HG02970 (cell line): ENCODE measurements around the gene CASQ2.

ENCODE experiments used
- ATAC-seq: cut with Tn5 transposase; IDR thresholded peaks from one replicate; pipeline ENCODE4 v1.9.1; 2021; ENCODE audit warnings: mild to moderate bottlenecking, moderate library complexity, moderate number of reproducible peaks; ENCODE audit not compliant: unreplicated experiment, low FRiP score

Gene CASQ2

GRCh38 chr1:115740811-115741210 is 27.7 kb downstream of the CASQ2 start:
- ATAC-seq, result no peak

- no peak for ATAC-seq
These were observed 36.2 kb downstream of the CASQ2 start for GRCh38 chr1:115732316-115732715.

GRCh38 chr1:115729756-115730155 is 38.8 kb downstream of the CASQ2 start:
- peak; percentile 92 for ATAC-seq

GRCh38 chr1:115728341-115728740 is 40.2 kb downstream of the CASQ2 start:
- ATAC-seq, result no peak

GRCh38 chr1:115727706-115728249 is 40.7 kb downstream of the CASQ2 start:
- ATAC-seq, result no peak

GRCh38 chr1:115726570-115726969 is 41.9 kb downstream of the CASQ2 start:
- no peak for ATAC-seq

GRCh38 chr1:115726161-115726560 is 42.4 kb downstream of the CASQ2 start:
- ATAC-seq, result no peak

GRCh38 chr1:115725600-115725999 is 42.9 kb downstream of the CASQ2 start:
- no peak for ATAC-seq

- ATAC-seq, result no peak
These were observed 44.8 kb downstream of the CASQ2 start for GRCh38 chr1:115723756-115724155.

- ATAC-seq, result no peak
These were observed 46.3 kb downstream of the CASQ2 start for GRCh38 chr1:115722221-115722620.

GRCh38 chr1:115719285-115719684 is 49.2 kb downstream of the CASQ2 start:
- ATAC-seq, result no peak

- no peak for ATAC-seq
These were observed 50.3 kb downstream of the CASQ2 start for GRCh38 chr1:115718011-115718754.

GRCh38 chr1:115717541-115717940 is 51.0 kb downstream of the CASQ2 start:
- no peak for ATAC-seq

- ATAC-seq, result no peak
These were observed 53.9 kb downstream of the CASQ2 start for GRCh38 chr1:115714572-115715141.

- no peak for ATAC-seq
These were observed 54.6 kb downstream of the CASQ2 start for GRCh38 chr1:115713906-115714305.

- ATAC-seq, result no peak
These were observed 55.5 kb downstream of the CASQ2 start for GRCh38 chr1:115712911-115713609.

- ATAC-seq, result no peak
These were observed 57.5 kb downstream of the CASQ2 start for GRCh38 chr1:115710859-115711624.

GRCh38 chr1:115706587-115707425 is 61.7 kb downstream of the CASQ2 start:
- no peak for ATAC-seq

- ATAC-seq, result no peak
These were observed 62.6 kb downstream of the CASQ2 start for GRCh38 chr1:115705963-115706362.
